ENCODE data around the gene SLC35A4.
"Not testable (repeated sequence)": the region's sequence is repeated elsewhere in the genome, so short reads cannot be mapped to it uniquely, and the experiment has no call there.

The SLC35A4 gene

DNA sequence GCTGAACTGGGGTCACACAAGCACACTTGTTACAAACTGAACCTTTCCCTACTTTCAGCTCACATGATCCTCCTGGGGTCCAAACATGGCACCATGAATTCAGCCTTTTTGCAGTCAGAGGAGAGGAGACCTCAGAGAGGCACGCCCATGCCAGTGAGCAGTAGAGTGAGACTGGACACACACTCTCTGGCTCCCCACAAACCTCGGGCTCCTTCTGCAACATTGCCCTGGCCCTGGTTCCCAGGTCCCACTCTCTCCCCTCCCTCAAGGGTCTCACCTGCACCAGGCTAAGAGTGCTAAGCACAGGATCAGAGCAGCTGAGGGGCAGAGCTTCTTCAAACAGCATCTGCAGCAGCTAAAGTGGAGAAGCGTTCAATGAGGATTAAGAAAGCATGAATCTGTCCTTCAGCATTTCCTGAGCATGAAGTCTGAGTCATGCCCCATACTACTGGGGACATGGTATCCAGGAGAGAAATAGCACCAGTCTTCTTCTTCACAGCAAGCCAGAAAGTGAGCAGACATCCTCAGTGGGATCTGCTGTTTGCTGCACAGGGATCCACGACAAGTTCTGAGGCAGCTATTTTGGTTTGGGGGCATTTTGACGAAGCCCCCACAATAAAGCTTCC is 27.2 kb downstream of the SLC35A4 start:
- no peak for DNase-seq (ENCODE audit: low spot score)

- not testable (repeated sequence) for DNase-seq (ENCODE audit: low spot score)
Measured at GRCh38 chr5:140593070-140593469, 28.4 kb downstream of the SLC35A4 start.

DNA sequence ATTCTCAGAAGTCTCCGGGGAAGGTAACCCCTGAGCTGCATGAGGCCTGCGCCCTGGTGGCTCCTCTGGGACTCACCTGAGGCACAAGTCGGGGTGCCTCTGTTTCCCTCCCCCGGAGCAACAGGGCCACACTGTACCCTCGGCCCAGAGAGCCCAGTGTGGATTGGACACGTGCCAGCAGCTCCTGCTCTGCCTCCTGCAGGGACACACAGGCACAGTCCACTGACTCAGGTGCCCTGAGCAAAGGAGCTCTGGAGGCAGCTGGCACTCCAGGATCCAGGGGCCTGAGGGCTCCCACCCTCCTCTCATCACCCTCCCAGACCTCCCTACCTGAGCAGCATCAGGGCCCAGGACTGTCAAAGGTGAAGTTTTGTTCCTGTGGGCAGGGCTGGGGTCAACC is 29.5 kb downstream of the SLC35A4 start:
- DNase-seq (ENCODE audit: low spot score), result no peak

GRCh38 chr5:140595538-140596300 is 31.1 kb downstream of the SLC35A4 start:
- DNase-seq (ENCODE audit: low spot score), result peak; percentile 47

GRCh38 chr5:140596321-140596741 is 31.7 kb downstream of the SLC35A4 start:
- no peak for DNase-seq (ENCODE audit: low spot score)

DNA sequence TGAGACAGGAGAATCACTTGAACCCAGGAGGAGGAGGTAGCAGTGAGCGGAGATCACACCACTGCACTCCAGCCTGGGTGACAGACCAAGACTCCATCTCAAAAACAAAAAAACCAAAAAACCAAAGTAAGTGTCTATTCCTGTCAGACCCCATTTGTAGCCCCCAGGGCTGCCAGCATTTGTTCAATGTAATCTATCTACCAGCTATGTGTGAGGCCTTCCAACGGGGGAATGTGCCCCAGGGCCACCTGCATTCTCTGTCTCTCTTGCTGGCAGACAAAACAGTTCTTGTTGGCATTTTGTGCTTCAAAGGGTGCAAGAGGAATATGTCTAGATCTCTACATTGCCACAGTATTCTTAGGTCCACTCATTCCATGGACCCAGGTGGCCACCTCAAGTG is 34.2 kb downstream of the SLC35A4 start:
- no peak for DNase-seq (ENCODE audit: low spot score)

DNA sequence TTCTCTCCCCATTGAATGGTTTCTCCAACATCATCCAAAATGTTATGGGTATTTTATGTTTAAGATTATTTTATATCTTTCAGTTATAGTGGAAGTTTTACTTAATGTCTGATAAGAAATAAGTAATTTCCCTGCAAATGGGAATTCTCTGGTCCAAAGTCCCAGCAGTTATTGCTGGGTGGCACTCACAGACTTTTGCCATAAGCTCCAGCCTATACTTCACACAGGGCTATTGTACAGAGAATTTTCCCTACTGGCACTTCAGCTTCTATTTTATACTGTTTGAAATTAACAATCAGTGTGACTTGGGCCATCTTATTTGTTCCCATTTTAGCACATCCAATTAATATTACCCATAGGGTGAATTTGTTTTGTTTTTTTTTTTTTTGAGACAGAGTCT is 35.5 kb downstream of the SLC35A4 start:
- DNase-seq (ENCODE audit: low spot score), result no peak

GRCh38 chr5:140602147-140602546 is 37.5 kb downstream of the SLC35A4 start:
- DNase-seq (ENCODE audit: low spot score), result no peak

DNA sequence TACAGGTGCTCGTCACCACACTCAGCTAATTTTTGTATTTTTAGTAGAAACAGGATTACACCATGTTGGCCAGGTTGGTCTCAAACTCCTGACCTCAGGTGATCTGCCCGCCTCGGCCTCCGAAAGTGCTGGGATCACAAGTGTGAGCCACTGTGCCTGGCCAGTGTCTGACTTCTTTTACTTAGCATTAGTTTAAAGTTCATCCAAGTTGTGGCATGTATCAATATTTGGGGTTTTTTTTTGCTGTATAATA is 38.7 kb downstream of the SLC35A4 start:
- not testable (repeated sequence) for DNase-seq (ENCODE audit: low spot score)

DNA sequence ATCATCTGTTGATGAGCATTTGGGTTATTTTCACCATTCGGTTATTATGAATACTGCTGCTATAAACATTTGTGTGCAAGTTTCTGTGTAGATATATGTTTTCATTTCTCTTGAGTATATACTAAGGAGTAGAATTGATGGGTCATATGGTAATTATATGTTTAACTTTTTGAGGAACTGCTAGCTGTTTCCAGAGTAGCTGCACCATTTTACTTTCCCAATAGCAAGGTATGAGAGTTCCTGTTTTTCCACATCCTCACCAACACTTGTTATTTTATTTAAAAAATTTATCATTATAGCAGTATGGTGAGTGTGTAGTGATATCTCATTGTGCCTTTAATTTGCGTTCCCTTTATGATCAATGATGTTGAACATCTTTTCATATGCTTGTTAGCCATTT is 39.1 kb downstream of the SLC35A4 start:
- DNase-seq (ENCODE audit: low spot score), result no peak

- no peak for DNase-seq (ENCODE audit: low spot score)
Measured at GRCh38 chr5:140605879-140606278, 41.3 kb downstream of the SLC35A4 start.

GRCh38 chr5:140607031-140607430 is 42.4 kb downstream of the SLC35A4 start:
- DNase-seq (ENCODE audit: low spot score), result no peak

DNA sequence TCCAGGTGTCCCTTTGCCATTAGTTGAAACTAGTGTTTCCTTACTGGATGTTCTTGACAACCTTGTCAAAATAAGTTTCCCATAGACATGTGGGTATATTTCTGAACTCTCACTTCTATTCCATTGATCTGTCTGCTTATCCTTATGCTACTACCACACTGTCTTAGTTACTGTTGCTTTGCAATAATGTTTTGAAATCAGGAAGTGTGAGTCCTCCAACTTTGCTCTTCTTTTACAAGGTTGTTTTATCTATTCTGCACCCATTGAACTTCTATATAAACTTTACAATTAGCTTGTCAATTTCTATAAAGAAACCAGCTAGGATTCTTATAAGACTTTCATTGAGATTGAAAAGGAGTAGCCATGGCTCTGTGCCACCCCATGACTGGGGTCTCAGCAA is 44.1 kb downstream of the SLC35A4 start:
- no peak for DNase-seq (ENCODE audit: low spot score)

DNA sequence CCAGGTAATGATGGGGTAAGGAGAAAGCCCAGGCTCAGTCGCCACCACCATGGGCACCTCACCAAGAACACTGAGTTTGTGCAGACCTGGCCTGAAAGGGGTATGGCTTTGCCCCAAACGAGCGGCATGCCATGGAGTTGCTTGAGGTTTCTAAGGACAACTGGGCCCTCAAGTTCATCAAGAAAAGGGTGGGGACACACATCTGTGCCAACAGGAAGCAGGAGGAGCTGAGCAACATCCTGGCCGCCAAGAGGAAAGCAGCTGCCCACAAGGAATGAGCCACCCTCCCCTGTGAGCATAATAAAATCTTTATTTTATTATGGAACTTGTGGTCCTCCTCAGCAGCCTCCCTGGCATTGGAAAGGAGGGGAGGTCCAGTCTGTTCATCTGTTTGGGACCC is 44.5 kb downstream of the SLC35A4 start:
- DNase-seq (ENCODE audit: low spot score), result no peak

- DNase-seq (ENCODE audit: low spot score), result no peak
Measured at GRCh38 chr5:140611020-140611521, 46.4 kb downstream of the SLC35A4 start.

Data from putamen (tissue), 1 donor.